ENCODE results near the gene EDIL3. TPM values are rescaled to one million over a fixed set of nuclear protein-coding genes. Genes with fewer than 3 reads are reported as not detected.
A peak's percentile ranks its signal among the peaks of the same experiment; 100 is the strongest.

Gene EDIL3
- total and polyA plus RNA-seq, 4 donors: 70.2 to 246 (median 79.5) TPM

DNA sequence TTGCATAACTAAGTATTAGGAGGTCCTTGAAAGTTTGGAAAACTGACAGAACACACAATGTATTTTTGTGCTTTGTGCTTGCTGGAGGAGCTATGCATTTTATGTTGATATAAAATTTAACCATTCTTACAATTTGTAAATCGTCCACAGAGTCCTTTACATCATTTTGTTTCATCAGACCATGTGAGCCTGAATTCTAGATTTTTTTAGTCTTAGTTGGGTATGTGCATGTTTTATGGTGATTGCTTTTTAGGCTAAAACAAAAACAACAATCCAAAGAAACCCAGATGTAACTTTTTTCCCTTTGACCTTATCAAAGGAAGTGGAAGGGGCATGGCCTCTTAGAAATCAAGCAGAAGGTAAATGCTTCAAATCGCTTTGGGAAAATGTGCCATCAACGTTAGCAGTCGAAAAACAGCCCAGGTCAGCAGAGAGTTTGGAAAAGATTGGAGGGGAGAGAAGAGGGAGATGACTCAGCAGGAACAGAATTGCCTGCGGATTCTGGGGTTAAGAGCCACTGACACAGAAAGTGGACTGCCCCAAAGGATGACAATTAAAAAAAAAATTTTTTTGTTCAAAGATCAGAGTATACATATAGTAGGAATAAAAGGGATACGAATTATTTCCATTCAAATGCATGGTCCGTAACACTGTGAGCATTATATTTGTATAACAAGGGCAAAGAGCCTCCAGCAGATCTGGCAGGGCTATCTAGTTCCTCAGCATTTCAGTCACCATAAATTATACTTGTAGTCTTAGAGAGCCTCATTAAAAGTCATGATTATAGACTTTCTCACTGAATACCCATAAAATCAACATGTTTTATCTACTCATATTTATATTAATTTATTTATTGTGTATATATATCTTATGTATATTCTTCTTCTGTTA is 410.5 kb downstream of the EDIL3 start:
- Histone ChIP-seq H3K4me1 (ENCODE audit: control insufficient read depth, insufficient read depth, low read length) (no peaks in the 10 kb centered on the region), H3K27me3 (ENCODE audit: control insufficient read depth, insufficient read depth, low read length) (no peaks in the 10 kb centered on the region), H3K9me3 (ENCODE audit: control insufficient read depth, insufficient read depth, low read length) (no peaks in the 10 kb centered on the region), H3K4me3 (ENCODE audit: low read depth, low read length) (no peak overlapping the region), H3K36me3 (ENCODE audit: control insufficient read depth, insufficient read depth, low read length) (no peaks in the 10 kb centered on the region), H3K27ac (ENCODE audit: low read depth, low read length) (no peak overlapping the region)
- no peak for DNase-seq (ENCODE audit: low read depth in 4 of 6, low spot score in 6 of 6)
- 26% methylated on average over 3 of the region's 7 CpGs for WGBS (ENCODE audit: insufficient coverage)

DNA sequence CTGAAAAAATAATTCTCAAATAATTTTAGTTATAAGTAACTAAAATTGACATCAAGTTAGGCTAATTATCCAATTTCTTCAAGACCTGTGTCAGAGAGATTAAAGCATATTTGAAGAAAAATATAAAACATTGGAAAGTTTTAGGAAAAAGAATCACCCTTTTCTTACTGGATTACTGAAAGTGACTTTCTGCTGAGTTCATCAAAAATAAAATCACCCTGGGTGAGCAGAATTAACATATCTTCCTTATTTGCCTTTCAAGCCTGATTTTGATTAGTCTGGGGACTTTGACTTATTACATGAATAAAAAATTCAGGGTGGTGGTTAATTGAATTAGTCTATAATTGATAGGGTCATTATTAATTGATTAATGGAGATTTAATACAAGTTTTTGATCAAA is 411.8 kb downstream of the EDIL3 start:
- Histone ChIP-seq H3K27ac (ENCODE audit: low read depth, low read length) (no peak overlapping the region), H3K4me3 (ENCODE audit: low read depth, low read length) (no peak overlapping the region), H3K27me3 (ENCODE audit: control insufficient read depth, insufficient read depth, low read length) (no peaks in the 10 kb centered on the region)

DNA sequence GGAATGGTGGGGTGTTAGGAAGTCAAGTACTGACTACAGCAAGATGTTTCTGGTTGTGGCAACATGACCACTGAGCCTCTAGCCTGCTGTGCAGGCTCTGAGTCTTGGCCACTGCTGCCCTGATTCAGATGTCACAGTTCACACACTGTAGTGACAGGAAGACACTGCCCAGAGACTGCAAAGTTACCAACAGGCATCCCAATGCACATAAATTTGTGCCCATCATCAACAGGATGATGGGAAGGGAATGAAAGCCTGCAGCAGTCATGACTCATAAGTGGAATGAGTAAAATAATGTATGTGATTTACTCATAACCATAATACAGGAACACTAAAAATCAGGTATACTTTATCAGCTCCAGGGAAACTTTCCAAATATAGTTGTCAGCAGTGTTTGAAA is 412.4 kb downstream of the EDIL3 start:
- no peak overlapping the region for H3K4me3 ChIP-seq (ENCODE audit: low read depth, low read length)
- H3K36me3 ChIP-seq (ENCODE audit: control insufficient read depth, insufficient read depth, low read length): no peaks in the 10 kb centered on the region
- no peak for DNase-seq (ENCODE audit: low read depth in 4 of 6, low spot score in 6 of 6)
- no peaks in the 10 kb centered on the region for H3K27me3 ChIP-seq (ENCODE audit: control insufficient read depth, insufficient read depth, low read length)
- H3K9me3 ChIP-seq (ENCODE audit: control insufficient read depth, insufficient read depth, low read length): no peaks in the 10 kb centered on the region
- H3K27ac ChIP-seq (ENCODE audit: low read depth, low read length): no peak overlapping the region
- H3K4me1 ChIP-seq (ENCODE audit: control insufficient read depth, insufficient read depth, low read length): no peaks in the 10 kb centered on the region

More for the DNA sequence above, 411.8 kb downstream of the EDIL3 start:
- Histone ChIP-seq H3K36me3 (ENCODE audit: control insufficient read depth, insufficient read depth, low read length) (no peaks in the 10 kb centered on the region), H3K4me1 (ENCODE audit: control insufficient read depth, insufficient read depth, low read length) (no peaks in the 10 kb centered on the region), H3K9me3 (ENCODE audit: control insufficient read depth, insufficient read depth, low read length) (no peaks in the 10 kb centered on the region)
- DNase-seq (ENCODE audit: low read depth in 4 of 6, low spot score in 6 of 6): no peak

DNA sequence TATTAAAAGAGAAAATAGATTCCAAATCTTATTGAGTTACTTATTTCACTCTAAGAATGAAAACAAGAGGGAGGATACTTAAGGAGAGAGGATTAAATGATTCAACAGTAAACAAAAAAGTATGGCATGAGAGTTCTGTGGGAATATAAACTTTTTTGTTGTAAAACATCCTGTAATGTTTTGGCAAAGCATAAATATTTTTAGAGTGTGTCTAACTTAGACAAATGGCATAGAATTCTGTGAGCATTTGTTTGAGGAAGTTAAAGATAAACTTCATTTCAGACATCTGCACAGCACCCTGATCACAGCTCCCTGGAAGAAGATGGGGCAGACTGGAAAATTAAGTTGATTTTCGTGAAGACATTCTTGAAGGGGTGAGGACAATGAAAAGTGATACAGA is 417.3 kb downstream of the EDIL3 start:
- H3K27me3 ChIP-seq (ENCODE audit: control insufficient read depth, insufficient read depth, low read length): no peaks in the 10 kb centered on the region
- no peak overlapping the region for H3K27ac ChIP-seq (ENCODE audit: low read depth, low read length)
- H3K4me3 ChIP-seq (ENCODE audit: low read depth, low read length): no peak overlapping the region
- WGBS (ENCODE audit: insufficient coverage): no CpG with 5 or more reads among the region's 1 CpG
- H3K9me3 ChIP-seq (ENCODE audit: control insufficient read depth, insufficient read depth, low read length): no peaks in the 10 kb centered on the region
- H3K4me1 ChIP-seq (ENCODE audit: control insufficient read depth, insufficient read depth, low read length): no peaks in the 10 kb centered on the region
- no peak for DNase-seq (ENCODE audit: low read depth in 4 of 6, low spot score in 6 of 6)
- H3K36me3 ChIP-seq (ENCODE audit: control insufficient read depth, insufficient read depth, low read length): no peaks in the 10 kb centered on the region

DNA sequence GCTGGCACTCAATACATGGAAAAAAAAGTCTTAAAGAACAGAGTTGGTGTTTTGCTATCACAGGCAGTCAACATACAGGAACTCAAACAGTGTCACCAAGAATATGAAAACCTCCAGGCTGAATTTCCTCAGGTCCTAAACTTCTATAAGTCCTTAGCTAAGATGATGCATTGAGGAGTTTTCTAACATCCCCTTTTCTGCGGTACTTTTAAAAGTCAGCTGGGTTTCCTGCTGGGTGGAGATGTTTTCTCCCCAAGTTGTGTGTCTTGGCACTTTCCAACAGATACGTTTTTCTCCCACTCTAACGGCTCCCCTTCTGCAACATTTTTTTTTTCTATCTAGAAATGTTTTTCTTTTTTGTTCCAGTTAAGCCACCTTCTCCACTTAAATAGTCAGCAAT is 419.2 kb downstream of the EDIL3 start:
- H3K9me3 ChIP-seq (ENCODE audit: control insufficient read depth, insufficient read depth, low read length): no peaks in the 10 kb centered on the region
- H3K36me3 ChIP-seq (ENCODE audit: control insufficient read depth, insufficient read depth, low read length): no peaks in the 10 kb centered on the region
- no peaks in the 10 kb centered on the region for H3K4me1 ChIP-seq (ENCODE audit: control insufficient read depth, insufficient read depth, low read length)
- no peak overlapping the region for H3K4me3 ChIP-seq (ENCODE audit: low read depth, low read length)
- H3K27ac ChIP-seq (ENCODE audit: low read depth, low read length): no peak overlapping the region
- H3K27me3 ChIP-seq (ENCODE audit: control insufficient read depth, insufficient read depth, low read length): no peaks in the 10 kb centered on the region
- peak in 1 of 6 donors; percentile 41 for DNase-seq (ENCODE audit: low read depth in 4 of 6, low spot score in 6 of 6)
- WGBS (ENCODE audit: insufficient coverage): no CpG with 5 or more reads among the region's 3 CpGs

DNA sequence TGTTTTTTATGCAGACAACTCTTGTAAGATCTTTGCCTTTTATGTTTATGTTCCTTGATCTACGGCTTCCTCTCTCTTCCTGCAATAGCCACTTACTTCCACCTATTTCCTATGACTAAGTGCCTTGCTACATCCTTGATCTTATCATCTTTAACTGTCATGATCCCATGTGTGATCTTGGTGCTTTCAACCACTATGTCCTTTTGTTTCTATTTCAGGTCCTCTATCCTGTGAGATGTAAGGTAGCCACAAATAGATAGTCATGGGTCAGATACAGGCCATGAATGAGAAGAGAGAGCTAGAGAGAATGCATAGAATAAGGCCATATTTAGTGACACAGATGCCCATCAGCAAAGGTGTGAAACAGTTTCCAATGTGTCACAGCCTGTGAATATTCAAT is 420.4 kb downstream of the EDIL3 start:
- no peaks in the 10 kb centered on the region for H3K4me1 ChIP-seq (ENCODE audit: control insufficient read depth, insufficient read depth, low read length)
- H3K27ac ChIP-seq (ENCODE audit: low read depth, low read length): no peak overlapping the region
- H3K4me3 ChIP-seq (ENCODE audit: low read depth, low read length): no peak overlapping the region
- no peak for DNase-seq (ENCODE audit: low read depth in 4 of 6, low spot score in 6 of 6)
- no peaks in the 10 kb centered on the region for H3K36me3 ChIP-seq (ENCODE audit: control insufficient read depth, insufficient read depth, low read length)
- no CpG with 5 or more reads among the region's 1 CpG for WGBS (ENCODE audit: insufficient coverage)
- H3K9me3 ChIP-seq (ENCODE audit: control insufficient read depth, insufficient read depth, low read length): no peaks in the 10 kb centered on the region
- no peaks in the 10 kb centered on the region for H3K27me3 ChIP-seq (ENCODE audit: control insufficient read depth, insufficient read depth, low read length)

DNA sequence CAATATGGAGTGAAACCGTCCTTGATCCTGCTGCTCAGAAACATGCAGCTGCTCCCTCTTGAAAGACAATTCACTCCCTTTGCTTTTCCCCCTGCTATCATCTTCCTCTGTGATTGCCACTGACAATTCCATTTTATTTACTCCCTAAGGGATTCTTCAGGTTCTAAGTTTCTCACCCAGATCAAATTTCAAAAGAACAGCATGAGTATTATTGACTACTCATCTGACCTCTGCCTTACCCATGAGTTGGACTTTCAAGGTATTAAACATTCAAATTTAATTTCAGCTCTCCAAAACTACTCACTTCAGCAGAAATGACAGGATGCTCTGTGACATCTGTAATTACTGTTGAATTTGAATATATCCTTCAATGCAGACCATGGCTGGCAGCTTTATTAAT is 427.5 kb downstream of the EDIL3 start:
- Histone ChIP-seq H3K36me3 (ENCODE audit: control insufficient read depth, insufficient read depth, low read length) (no peaks in the 10 kb centered on the region), H3K27ac (ENCODE audit: low read depth, low read length) (no peak overlapping the region), H3K4me3 (ENCODE audit: low read depth, low read length) (no peak overlapping the region), H3K9me3 (ENCODE audit: control insufficient read depth, insufficient read depth, low read length) (no peaks in the 10 kb centered on the region), H3K27me3 (ENCODE audit: control insufficient read depth, insufficient read depth, low read length) (no peaks in the 10 kb centered on the region), H3K4me1 (ENCODE audit: control insufficient read depth, insufficient read depth, low read length) (no peaks in the 10 kb centered on the region)
- DNase-seq (ENCODE audit: low read depth in 4 of 6, low spot score in 6 of 6): no peak
- WGBS (ENCODE audit: insufficient coverage): 60% methylated on average over 1 of the region's 1 CpG

DNA sequence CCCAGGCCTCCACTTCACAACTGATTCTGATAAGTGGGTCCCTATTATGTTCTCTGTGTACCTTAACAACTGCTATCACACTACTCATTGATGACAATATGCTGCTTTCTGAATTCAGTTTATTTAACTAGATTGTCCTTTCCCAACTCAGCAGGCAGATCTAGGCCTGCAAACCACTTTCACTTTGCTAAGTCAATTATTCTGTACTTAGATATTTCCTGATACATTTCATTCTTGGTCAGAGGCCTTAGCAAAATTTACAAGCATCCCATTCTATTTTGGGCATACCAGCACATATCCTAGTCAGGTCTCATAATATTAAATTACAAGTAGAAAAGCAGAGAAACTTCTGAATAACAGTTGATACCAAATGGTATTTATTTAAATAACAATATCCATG is 428.3 kb downstream of the EDIL3 start:
- DNase-seq (ENCODE audit: low read depth in 4 of 6, low spot score in 6 of 6): no peak
- Histone ChIP-seq H3K27me3 (ENCODE audit: control insufficient read depth, insufficient read depth, low read length) (no peaks in the 10 kb centered on the region), H3K4me1 (ENCODE audit: control insufficient read depth, insufficient read depth, low read length) (no peaks in the 10 kb centered on the region), H3K27ac (ENCODE audit: low read depth, low read length) (no peak overlapping the region), H3K9me3 (ENCODE audit: control insufficient read depth, insufficient read depth, low read length) (no peaks in the 10 kb centered on the region), H3K4me3 (ENCODE audit: low read depth, low read length) (no peak overlapping the region), H3K36me3 (ENCODE audit: control insufficient read depth, insufficient read depth, low read length) (no peaks in the 10 kb centered on the region)

DNA sequence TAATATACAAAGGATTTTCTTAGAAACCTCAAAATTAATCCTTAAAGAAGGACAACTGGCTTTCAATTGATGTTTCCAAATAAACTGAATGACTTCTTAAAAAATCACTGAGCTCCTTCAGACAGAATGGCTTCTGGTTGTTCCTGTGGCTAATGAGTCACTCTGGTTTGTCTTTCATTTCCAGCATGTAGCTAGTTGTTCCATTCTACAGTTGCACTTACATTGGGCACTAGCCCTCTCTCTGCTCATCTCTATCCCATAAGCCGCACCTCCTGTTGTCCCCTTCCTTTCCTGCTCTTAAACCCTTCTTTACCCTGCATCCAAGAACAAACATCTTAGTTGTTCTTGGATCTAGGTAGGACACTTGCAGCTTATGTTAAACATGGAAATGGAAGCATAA is 428.8 kb downstream of the EDIL3 start:
- no peak for DNase-seq (ENCODE audit: low read depth in 4 of 6, low spot score in 6 of 6)

DNA sequence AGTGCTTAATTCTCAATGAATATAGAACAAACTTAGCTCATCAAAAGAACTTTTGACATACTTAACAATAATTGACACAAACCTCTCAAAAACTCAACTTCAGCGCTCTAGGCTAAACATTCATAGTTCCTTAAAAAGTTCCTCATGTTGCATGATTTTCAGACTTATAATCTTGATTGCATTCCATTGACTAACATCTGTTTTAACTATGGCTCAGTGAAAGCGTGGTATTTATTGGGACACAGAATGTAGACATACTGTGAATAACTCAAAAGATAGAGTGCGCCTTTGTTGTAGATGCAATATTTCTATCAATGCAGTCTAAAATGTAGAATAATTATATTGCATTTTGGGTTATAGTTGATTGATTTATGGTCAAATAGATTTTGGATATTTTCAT is 436.9 kb downstream of the EDIL3 start:
- WGBS (ENCODE audit: insufficient coverage): no CpG with 5 or more reads among the region's 3 CpGs
- no peaks in the 10 kb centered on the region for H3K9me3 ChIP-seq (ENCODE audit: control insufficient read depth, insufficient read depth, low read length)
- no peaks in the 10 kb centered on the region for H3K27me3 ChIP-seq (ENCODE audit: control insufficient read depth, insufficient read depth, low read length)
- no peaks in the 10 kb centered on the region for H3K4me1 ChIP-seq (ENCODE audit: control insufficient read depth, insufficient read depth, low read length)
- no peak overlapping the region for H3K27ac ChIP-seq (ENCODE audit: low read depth, low read length)
- no peak overlapping the region for H3K4me3 ChIP-seq (ENCODE audit: low read depth, low read length)
- no peaks in the 10 kb centered on the region for H3K36me3 ChIP-seq (ENCODE audit: control insufficient read depth, insufficient read depth, low read length)
- no peak for DNase-seq (ENCODE audit: low read depth in 4 of 6, low spot score in 6 of 6)

More for the DNA sequence above, 428.8 kb downstream of the EDIL3 start:
- Histone ChIP-seq H3K4me1 (ENCODE audit: control insufficient read depth, insufficient read depth, low read length) (no peaks in the 10 kb centered on the region), H3K9me3 (ENCODE audit: control insufficient read depth, insufficient read depth, low read length) (no peaks in the 10 kb centered on the region), H3K4me3 (ENCODE audit: low read depth, low read length) (no peak overlapping the region), H3K27me3 (ENCODE audit: control insufficient read depth, insufficient read depth, low read length) (no peaks in the 10 kb centered on the region), H3K36me3 (ENCODE audit: control insufficient read depth, insufficient read depth, low read length) (no peaks in the 10 kb centered on the region), H3K27ac (ENCODE audit: low read depth, low read length) (no peak overlapping the region)
- no CpG with 5 or more reads among the region's 1 CpG for WGBS (ENCODE audit: insufficient coverage)

Data from spinal cord (tissue), 10 donors.